K562 (cell line): ENCODE results near the gene CBY3. TPM values are rescaled to one million over a fixed set of nuclear protein-coding genes. Genes with fewer than 3 reads are reported as not detected.

Experiments
- MAZ ChIP-seq, 2 experiments: fragments of 450-650 bp in 1 of 2; sonication (generic) in 1 of 2; formaldehyde crosslinking; IDR thresholded peaks in 1 of 2; conservative IDR thresholded peaks in 1 of 2; 2 replicates each; pipeline versions ENCODE4 v1.4.0 to v1.5.0; 2020; ENCODE audit warnings: mild to moderate bottlenecking in 1 of 2, missing genetic modification reagents in 1 of 2
- POLR3A ChIP-seq: IDR thresholded peaks from 2 replicates; pipeline ENCODE4 v1.6.1; 2011; ENCODE audit warnings: borderline replicate concordance, mild to moderate bottlenecking, moderate library complexity; ENCODE audit not compliant: insufficient read length, insufficient read depth; ENCODE audit errors: extremely low read depth
- RAD21 ChIP-seq, 2 experiments: fragments of 250-450 bp in 1 of 2; fragments of 450-650 bp in 1 of 2; sonication (Bioruptor Pico) in 1 of 2; formaldehyde crosslinking in 1 of 2; IDR thresholded peaks in 1 of 2; conservative IDR thresholded peaks in 1 of 2; 2 replicates each; pipeline versions ENCODE4 v1.4.0 to v1.8.0; 2020 to 2022; ENCODE audit warnings: mild to moderate bottlenecking in 2 of 2, moderate library complexity in 1 of 2
- SMARCB1 ChIP-seq: IDR thresholded peaks from 2 replicates; pipeline ENCODE4 v1.6.1; 2011; ENCODE audit warnings: improper control_type of control experiment, low read depth; ENCODE audit not compliant: insufficient read length
- SMARCC2 ChIP-seq: fragments of 450-650 bp; IDR thresholded peaks from 2 replicates; pipeline ENCODE4 v1.6.1; 2017; ENCODE audit warnings: antibody characterized with exemption, moderate library complexity, mild to moderate bottlenecking, low read depth
- SMC3 ChIP-seq: conservative IDR thresholded peaks from 2 replicates; pipeline ENCODE4 v1.6.1; 2011; ENCODE audit warnings: low read depth, low read length, improper control_type of control experiment; ENCODE audit not compliant: insufficient read depth
- YY1 ChIP-seq, 3 experiments: IDR thresholded peaks; 2 replicates each; pipeline ENCODE4 v1.6.1; 2011; ENCODE audit warnings: low read length in 2 of 3, mild to moderate bottlenecking in 2 of 3, moderate library complexity in 2 of 3, borderline replicate concordance in 1 of 3, control low read depth in 1 of 3, low read depth in 1 of 3; ENCODE audit not compliant: insufficient read depth in 3 of 3, insufficient replicate concordance in 2 of 3, control insufficient read depth in 1 of 3, insufficient read length in 1 of 3; ENCODE audit errors: extremely low read depth in 1 of 3
- ZNF212 ChIP-seq: fragments of 450-650 bp; formaldehyde crosslinking; IDR thresholded peaks from 2 replicates; pipeline ENCODE4 v1.4.0; 2020; ENCODE audit warnings: mild to moderate bottlenecking
- polyA plus RNA-seq, 8 experiments: library from polyadenylated mRNA; depleted of rRNA in 4 of 8; stranded (reverse) in 5 of 8; unstranded in 3 of 8; fragments of >200 nt; fragmentation: Nextera tagmentation in 2 of 8; fragmentation: Illumina TruSeq in 1 of 8; extraction: Ambion mirVana in 2 of 8; extraction: Trizol in 1 of 8; gene quantifications; 2 replicates each; pipeline versions ENCODE4 v1.2.1 to v1.2.3, GENCODE V29; 2011 to 2014; ENCODE audit warnings: inconsistent platforms in 1 of 8, missing spikeins in 1 of 8
- total RNA-seq, 7 experiments: library from RNA; depleted of rRNA in 6 of 7; stranded (reverse); fragments of >200 nt in 6 of 7; fragmentation: Illumina TruSeq in 2 of 7; extraction: Trizol in 2 of 7; gene quantifications; 2 replicates each; pipeline versions ENCODE4 v1.2.1 to v1.2.3, GENCODE V29; 2011 to 2021; ENCODE audit warnings: low replicate concordance in 1 of 7
- TF ChIP-seq, protein P1 (sequence below): fragments of 450-650 bp; formaldehyde crosslinking; IDR thresholded peaks from 2 replicates; pipeline ENCODE4 v1.4.0; 2020; ENCODE audit warnings: mild to moderate bottlenecking, moderate library complexity
- TF ChIP-seq, protein P2 (sequence below): fragments of 200-800 bp; sonication (Bioruptor generic); IDR thresholded peaks from 2 replicates; pipeline ENCODE4 v1.6.1; 2016; ENCODE audit warnings: missing genetic modification characterization, missing compliant biosample characterization
- TF ChIP-seq, protein P3 (sequence below): fragments of 150-350 bp; IDR thresholded peaks from 2 replicates; pipeline ENCODE4 v1.6.1; 2014; ENCODE audit warnings: low read depth, mild to moderate bottlenecking, low read length, borderline replicate concordance

CBY3 gene
- total and polyA plus RNA-seq, 9 of the 15 experiments (the other 6 are each of a cell fraction or from before 2014, with no cell fraction given), result not detected

DNA sequence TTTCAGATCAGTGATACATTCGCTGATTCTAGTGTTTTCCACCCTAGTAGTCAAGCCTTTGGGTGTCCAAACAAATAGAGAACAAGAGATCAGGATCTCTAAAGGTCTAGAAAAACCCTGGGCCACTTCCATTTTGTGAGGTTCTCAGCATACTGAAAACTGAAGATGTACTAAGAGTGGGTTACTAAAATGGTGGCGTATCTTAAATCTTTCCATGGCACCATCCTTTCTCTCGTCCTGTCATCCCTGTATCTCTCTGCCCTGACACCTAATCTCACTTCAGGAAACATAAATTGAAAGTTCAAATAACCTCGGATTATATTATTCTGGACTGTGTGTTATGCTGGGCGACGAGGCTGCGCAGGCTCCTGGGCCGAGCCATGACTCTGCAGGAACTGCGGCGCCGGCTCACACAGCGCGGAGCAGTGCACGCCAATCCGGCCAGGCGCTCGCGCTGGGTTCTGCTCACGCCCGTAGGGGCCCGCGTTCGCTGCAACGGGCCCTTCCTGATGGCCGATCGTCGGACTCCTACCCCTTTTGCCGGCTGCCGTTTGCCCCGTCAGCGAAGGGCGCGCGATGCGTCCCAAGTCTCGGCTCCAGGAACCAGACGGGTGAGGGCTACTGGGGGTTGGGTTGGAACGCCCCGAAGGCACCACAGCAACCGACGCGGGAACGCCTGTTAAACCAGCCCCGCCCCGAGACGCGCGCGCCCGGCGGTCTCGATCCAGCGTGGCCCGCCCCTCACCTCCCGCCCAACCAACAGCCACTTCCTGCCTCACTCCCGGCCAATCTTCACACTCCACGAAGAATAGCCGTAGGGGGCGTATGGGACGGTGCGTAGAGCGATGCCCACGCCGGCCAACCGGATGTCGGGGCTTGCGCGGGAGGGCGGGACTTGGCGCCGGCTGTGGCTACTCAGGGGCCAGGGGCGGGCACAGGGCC, 17.4 kb upstream of the CBY3 start (continued):
- TF ChIP-seq POLR3A, result no peak
- TF ChIP-seq SMARCC2, result peak; percentile 89
- TF ChIP-seq, protein P1, sequence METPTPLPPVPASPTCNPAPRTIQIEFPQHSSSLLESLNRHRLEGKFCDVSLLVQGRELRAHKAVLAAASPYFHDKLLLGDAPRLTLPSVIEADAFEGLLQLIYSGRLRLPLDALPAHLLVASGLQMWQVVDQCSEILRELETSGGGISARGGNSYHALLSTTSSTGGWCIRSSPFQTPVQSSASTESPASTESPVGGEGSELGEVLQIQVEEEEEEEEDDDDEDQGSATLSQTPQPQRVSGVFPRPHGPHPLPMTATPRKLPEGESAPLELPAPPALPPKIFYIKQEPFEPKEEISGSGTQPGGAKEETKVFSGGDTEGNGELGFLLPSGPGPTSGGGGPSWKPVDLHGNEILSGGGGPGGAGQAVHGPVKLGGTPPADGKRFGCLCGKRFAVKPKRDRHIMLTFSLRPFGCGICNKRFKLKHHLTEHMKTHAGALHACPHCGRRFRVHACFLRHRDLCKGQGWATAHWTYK, result peak; percentile 85; the same call in 1 of the 2 replicates
- peak in 2 of 3 experiments; percentile 73 to 88 for TF ChIP-seq YY1 (IDR thresholded peaks at IDR 0.05; ENCODE audit: borderline replicate concordance in 1 of 3, control insufficient read depth in 1 of 3, extremely low read depth in 1 of 3, insufficient read depth in 3 of 3, insufficient read length in 1 of 3, insufficient replicate concordance in 2 of 3, low read depth in 1 of 3, low read length in 2 of 3)
- no peak for TF ChIP-seq RAD21 (CRISPR knock-in tag; conservative IDR thresholded peaks at IDR 0.05 in 1 of 2, IDR thresholded peaks at IDR 0.05 in 1 of 2)
- TF ChIP-seq, protein P2, sequence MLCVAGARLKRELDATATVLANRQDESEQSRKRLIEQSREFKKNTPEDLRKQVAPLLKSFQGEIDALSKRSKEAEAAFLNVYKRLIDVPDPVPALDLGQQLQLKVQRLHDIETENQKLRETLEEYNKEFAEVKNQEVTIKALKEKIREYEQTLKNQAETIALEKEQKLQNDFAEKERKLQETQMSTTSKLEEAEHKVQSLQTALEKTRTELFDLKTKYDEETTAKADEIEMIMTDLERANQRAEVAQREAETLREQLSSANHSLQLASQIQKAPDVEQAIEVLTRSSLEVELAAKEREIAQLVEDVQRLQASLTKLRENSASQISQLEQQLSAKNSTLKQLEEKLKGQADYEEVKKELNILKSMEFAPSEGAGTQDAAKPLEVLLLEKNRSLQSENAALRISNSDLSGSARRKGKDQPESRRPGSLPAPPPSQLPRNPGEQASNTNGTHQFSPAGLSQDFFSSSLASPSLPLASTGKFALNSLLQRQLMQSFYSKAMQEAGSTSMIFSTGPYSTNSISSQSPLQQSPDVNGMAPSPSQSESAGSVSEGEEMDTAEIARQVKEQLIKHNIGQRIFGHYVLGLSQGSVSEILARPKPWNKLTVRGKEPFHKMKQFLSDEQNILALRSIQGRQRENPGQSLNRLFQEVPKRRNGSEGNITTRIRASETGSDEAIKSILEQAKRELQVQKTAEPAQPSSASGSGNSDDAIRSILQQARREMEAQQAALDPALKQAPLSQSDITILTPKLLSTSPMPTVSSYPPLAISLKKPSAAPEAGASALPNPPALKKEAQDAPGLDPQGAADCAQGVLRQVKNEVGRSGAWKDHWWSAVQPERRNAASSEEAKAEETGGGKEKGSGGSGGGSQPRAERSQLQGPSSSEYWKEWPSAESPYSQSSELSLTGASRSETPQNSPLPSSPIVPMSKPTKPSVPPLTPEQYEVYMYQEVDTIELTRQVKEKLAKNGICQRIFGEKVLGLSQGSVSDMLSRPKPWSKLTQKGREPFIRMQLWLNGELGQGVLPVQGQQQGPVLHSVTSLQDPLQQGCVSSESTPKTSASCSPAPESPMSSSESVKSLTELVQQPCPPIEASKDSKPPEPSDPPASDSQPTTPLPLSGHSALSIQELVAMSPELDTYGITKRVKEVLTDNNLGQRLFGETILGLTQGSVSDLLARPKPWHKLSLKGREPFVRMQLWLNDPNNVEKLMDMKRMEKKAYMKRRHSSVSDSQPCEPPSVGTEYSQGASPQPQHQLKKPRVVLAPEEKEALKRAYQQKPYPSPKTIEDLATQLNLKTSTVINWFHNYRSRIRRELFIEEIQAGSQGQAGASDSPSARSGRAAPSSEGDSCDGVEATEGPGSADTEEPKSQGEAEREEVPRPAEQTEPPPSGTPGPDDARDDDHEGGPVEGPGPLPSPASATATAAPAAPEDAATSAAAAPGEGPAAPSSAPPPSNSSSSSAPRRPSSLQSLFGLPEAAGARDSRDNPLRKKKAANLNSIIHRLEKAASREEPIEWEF (CRISPR knock-in tag), result no peak
- TF ChIP-seq ZNF212, result no peak
- no peak for TF ChIP-seq SMARCB1
- TF ChIP-seq, protein P3, sequence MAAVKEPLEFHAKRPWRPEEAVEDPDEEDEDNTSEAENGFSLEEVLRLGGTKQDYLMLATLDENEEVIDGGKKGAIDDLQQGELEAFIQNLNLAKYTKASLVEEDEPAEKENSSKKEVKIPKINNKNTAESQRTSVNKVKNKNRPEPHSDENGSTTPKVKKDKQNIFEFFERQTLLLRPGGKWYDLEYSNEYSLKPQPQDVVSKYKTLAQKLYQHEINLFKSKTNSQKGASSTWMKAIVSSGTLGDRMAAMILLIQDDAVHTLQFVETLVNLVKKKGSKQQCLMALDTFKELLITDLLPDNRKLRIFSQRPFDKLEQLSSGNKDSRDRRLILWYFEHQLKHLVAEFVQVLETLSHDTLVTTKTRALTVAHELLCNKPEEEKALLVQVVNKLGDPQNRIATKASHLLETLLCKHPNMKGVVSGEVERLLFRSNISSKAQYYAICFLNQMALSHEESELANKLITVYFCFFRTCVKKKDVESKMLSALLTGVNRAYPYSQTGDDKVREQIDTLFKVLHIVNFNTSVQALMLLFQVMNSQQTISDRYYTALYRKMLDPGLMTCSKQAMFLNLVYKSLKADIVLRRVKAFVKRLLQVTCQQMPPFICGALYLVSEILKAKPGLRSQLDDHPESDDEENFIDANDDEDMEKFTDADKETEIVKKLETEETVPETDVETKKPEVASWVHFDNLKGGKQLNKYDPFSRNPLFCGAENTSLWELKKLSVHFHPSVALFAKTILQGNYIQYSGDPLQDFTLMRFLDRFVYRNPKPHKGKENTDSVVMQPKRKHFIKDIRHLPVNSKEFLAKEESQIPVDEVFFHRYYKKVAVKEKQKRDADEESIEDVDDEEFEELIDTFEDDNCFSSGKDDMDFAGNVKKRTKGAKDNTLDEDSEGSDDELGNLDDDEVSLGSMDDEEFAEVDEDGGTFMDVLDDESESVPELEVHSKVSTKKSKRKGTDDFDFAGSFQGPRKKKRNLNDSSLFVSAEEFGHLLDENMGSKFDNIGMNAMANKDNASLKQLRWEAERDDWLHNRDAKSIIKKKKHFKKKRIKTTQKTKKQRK, result peak; percentile 93
- TF ChIP-seq MAZ (CRISPR knock-in tag; conservative IDR thresholded peaks at IDR 0.05 in 1 of 2, IDR thresholded peaks at IDR 0.05 in 1 of 2), result peak; percentile 74
- no peak for TF ChIP-seq SMC3
